GM12878 (cell line): Measurements from ENCODE around the gene FSIP1. TPM values are rescaled to one million over a fixed set of nuclear protein-coding genes. Genes with fewer than 3 reads are reported as not detected.

Experiments
- ATAC-seq: fragments of 200-7000 bp; cut with Tn5 transposase; 3 replicates; pipeline ENCODE4 v1.9.1; 2020; ENCODE audit warnings: mild to moderate bottlenecking, moderate library complexity
- BruUV-seq: library from RNA; stranded (reverse); fragments of 400-500 nt; replicated peaks from 2 replicates; lab custom pipeline; 2021; lab: Mats Ljungman, UMichigan
- CTCF ChIA-PET: fragments of 300-600 bp; sonication (Branson Sonifier 250); formaldehyde crosslinking; extraction: SDS; loops from one replicate; lab custom pipeline; 2021; ENCODE audit warnings: inconsistent platforms; lab: Yijun Ruan, JAX
- POLR2A ChIA-PET: fragments of 350-600 bp; formaldehyde crosslinking; extraction: SDS; loops from one replicate; lab custom pipeline; 2021; ENCODE audit warnings: inconsistent platforms; lab: Charles Lee
- RAD21 ChIA-PET: fragments of 300-600 bp; sonication (Branson Sonifier 250); formaldehyde crosslinking; loops from one replicate; lab custom pipeline; 2023; ENCODE audit warnings: antibody characterized with exemption; ENCODE audit not compliant: unreplicated experiment; lab: Charles Lee
- SMC1A ChIA-PET: fragments of 300-600 bp; sonication (Branson Sonifier 250); formaldehyde crosslinking; loops from one replicate; lab custom pipeline; 2023; ENCODE audit not compliant: unreplicated experiment, uncharacterized antibody; lab: Charles Lee
- DNase-seq: peaks from one replicate; pipeline ENCODE4 v3.0.0-alpha.2; 2011; ENCODE audit warnings: low read depth, low spot score
- FAIRE-seq: peaks from 3 replicates; lab custom pipeline; 2011; peaks lifted over from hg19 to GRCh38; lab: Jason Lieb, UNC
- H2AFZ ChIP-seq: 2 replicates; pipeline ENCODE4 v1.6.0; 2011; ENCODE audit warnings: low read depth, low read length, control low read depth; ENCODE audit not compliant: control insufficient read depth
- H3K27ac ChIP-seq: 2 replicates; pipeline ENCODE4 v1.5.1; 2011; ENCODE audit warnings: control low read depth; ENCODE audit not compliant: control insufficient read depth, insufficient read depth
- H3K27me3 ChIP-seq, 2 experiments: replicated peaks in 1 of 2; 2 replicates each; pipeline versions ENCODE4 v1.6.0 to v1.6.1; 2011; ENCODE audit warnings: low read length in 1 of 2; ENCODE audit not compliant: control insufficient read depth in 2 of 2, insufficient read depth in 2 of 2
- H3K36me3 ChIP-seq, 2 experiments: 2 replicates each; pipeline ENCODE4 v1.5.1; 2011; ENCODE audit warnings: low read length in 1 of 2; ENCODE audit not compliant: control insufficient read depth in 2 of 2, insufficient read depth in 2 of 2
- H3K4me1 ChIP-seq: 2 replicates; pipeline ENCODE4 v1.6.1; 2011; ENCODE audit warnings: mild to moderate bottlenecking, low read length, moderate library complexity, mixed read lengths; ENCODE audit not compliant: control insufficient read depth, insufficient read depth
- H3K4me2 ChIP-seq: 2 replicates; pipeline ENCODE4 v1.6.0; 2011; ENCODE audit warnings: control low read depth; ENCODE audit not compliant: control insufficient read depth, insufficient read depth
- H3K4me3 ChIP-seq: fragments of 200-600 bp; sonication (generic); 2 replicates; pipeline ENCODE4 v1.5.1; 2016
- H3K79me2 ChIP-seq: 2 replicates; pipeline ENCODE4 v1.6.0; 2011; ENCODE audit warnings: low read length; ENCODE audit not compliant: control insufficient read depth, insufficient read depth
- H3K9ac ChIP-seq: 2 replicates; pipeline ENCODE4 v1.8.0; 2011; ENCODE audit warnings: low read length, control low read depth, mixed read lengths; ENCODE audit not compliant: control insufficient read depth, insufficient read depth
- H3K9me3 ChIP-seq: replicated peaks from 3 replicates; pipeline ENCODE4 v1.5.1; 2011; ENCODE audit warnings: mild to moderate bottlenecking, low read length; ENCODE audit not compliant: control insufficient read depth, insufficient read depth
- H4K20me1 ChIP-seq: 2 replicates; pipeline ENCODE4 v1.6.0; 2011; ENCODE audit not compliant: control insufficient read depth, insufficient read depth
- BRCA1 ChIP-seq: IDR thresholded peaks from 2 replicates; pipeline ENCODE4 v1.6.1; 2011; ENCODE audit warnings: low read depth, low read length, improper control_type of control experiment
- DPF2 ChIP-seq: fragments of 450-650 bp; IDR thresholded peaks from 2 replicates; pipeline ENCODE4 v1.6.1; 2017; ENCODE audit warnings: mild to moderate bottlenecking
- ESRRA ChIP-seq: IDR thresholded peaks from 2 replicates; pipeline ENCODE4 v1.6.1; 2012; ENCODE audit warnings: mild to moderate bottlenecking, low read length, improper control_type of control experiment
- ETV6 ChIP-seq, 2 experiments: fragments of 450-650 bp in 1 of 2; IDR thresholded peaks in 1 of 2; conservative IDR thresholded peaks in 1 of 2; 2 replicates each; pipeline ENCODE4 v1.6.1; 2014; ENCODE audit warnings: antibody characterized with exemption in 1 of 2, borderline replicate concordance in 1 of 2, low read depth in 1 of 2, mild to moderate bottlenecking in 1 of 2, moderate library complexity in 1 of 2
- IKZF2 ChIP-seq, 2 experiments: fragments of 450-650 bp; IDR thresholded peaks; 2 replicates each; pipeline ENCODE4 v1.6.1; 2017; ENCODE audit warnings: mild to moderate bottlenecking in 2 of 2, moderate library complexity in 2 of 2
- MEF2A ChIP-seq: IDR thresholded peaks from 2 replicates; pipeline ENCODE4 v1.6.1; 2011; ENCODE audit warnings: low read depth, mild to moderate bottlenecking, low read length, moderate library complexity; ENCODE audit not compliant: insufficient read depth
- MEF2B ChIP-seq: fragments of 450-650 bp; IDR thresholded peaks from 2 replicates; pipeline ENCODE4 v1.6.1; 2018; ENCODE audit warnings: mild to moderate bottlenecking, moderate library complexity; ENCODE audit not compliant: partially characterized antibody, poor library complexity, severe bottlenecking
- RAD21 ChIP-seq: IDR thresholded peaks from 2 replicates; pipeline ENCODE4 v1.6.1; 2011; ENCODE audit warnings: mild to moderate bottlenecking, low read depth, low read length, moderate library complexity; ENCODE audit not compliant: insufficient read depth
- RAD51 ChIP-seq: fragments of 450-650 bp; IDR thresholded peaks from 2 replicates; pipeline ENCODE4 v1.6.1; 2016; ENCODE audit warnings: moderate library complexity, mild to moderate bottlenecking, inconsistent platforms
- RBBP5 ChIP-seq: fragments of 200-600 bp; sonication (generic); conservative IDR thresholded peaks from 2 replicates; pipeline ENCODE4 v1.6.1; 2016
- SIN3A ChIP-seq: IDR thresholded peaks from 2 replicates; pipeline ENCODE4 v1.6.1; 2012; ENCODE audit warnings: low read depth, low read length, improper control_type of control experiment
- STAT3 ChIP-seq: IDR thresholded peaks from 2 replicates; pipeline ENCODE4 v1.6.1; 2011; ENCODE audit warnings: low read depth, low read length, improper control_type of control experiment
- ZBED1 ChIP-seq: IDR thresholded peaks from 2 replicates; pipeline ENCODE4 v1.6.1; 2016; ENCODE audit warnings: borderline replicate concordance
- WGBS: methylation state at CpG from one replicate; pipeline ENCODE4 v1.1.6; 2016; ENCODE audit warnings: low lambda C conversion rate; ENCODE audit not compliant: insufficient replicate concordance, insufficient coverage; ENCODE audit errors: missing lambda C conversion rate; 5-methylcytosine and 5-hydroxymethylcytosine counted together
- in situ Hi-C: fragments of 300-500 bp; cut with MboI; formaldehyde crosslinking; loops from 9 replicates; pipeline ENCODE4 v1.14.3; 2018; ENCODE audit warnings: mixed read lengths
- intact Hi-C: fragments of 100-400 bp; cut with micrococcal nuclease; formaldehyde crosslinking; loops from one replicate; pipeline ENCODE4 v1.14.2; 2022; ENCODE audit not compliant: unreplicated experiment
- polyA plus RNA-seq, 11 experiments: library from polyadenylated mRNA; depleted of rRNA in 4 of 11; unstranded in 6 of 11; stranded (reverse) in 5 of 11; fragments of >200 nt; fragmentation: Nextera tagmentation in 4 of 11; fragmentation: Illumina TruSeq in 1 of 11; extraction: Ambion mirVana in 4 of 11; extraction: Trizol in 1 of 11; gene quantifications; 1 replicate in 1 of 11; 2 replicates in 10 of 11; pipeline versions ENCODE4 v1.2.1 to v1.2.3, GENCODE V29; 2011 to 2016; ENCODE audit warnings: inconsistent platforms in 2 of 11, missing spikeins in 2 of 11, low read depth in 1 of 11
- total RNA-seq, 4 experiments: library from RNA; depleted of rRNA in 3 of 4; stranded (reverse); fragments of >200 nt in 3 of 4; fragmentation: Illumina TruSeq in 1 of 4; extraction: Trizol in 1 of 4; gene quantifications; 2 replicates each; pipeline versions ENCODE4 v1.2.1 to v1.2.3, GENCODE V29; 2013 to 2021
- TF ChIP-seq, protein P1 (sequence below): fragments of 450-650 bp; IDR thresholded peaks from 2 replicates; pipeline ENCODE4 v1.6.1; 2017; ENCODE audit warnings: low read depth, mild to moderate bottlenecking, moderate library complexity
- TF ChIP-seq, protein P2 (sequence below): fragments of 450-650 bp; IDR thresholded peaks from 2 replicates; pipeline ENCODE4 v1.6.1; 2017; ENCODE audit warnings: borderline replicate concordance

Gene FSIP1
- total and polyA plus RNA-seq, 10 of the 15 experiments (the other 5 are each of a cell fraction or from before 2014, with no cell fraction given) = 0.15 to 0.67 (median 0.35) TPM

- TF ChIP-seq, protein P1, sequence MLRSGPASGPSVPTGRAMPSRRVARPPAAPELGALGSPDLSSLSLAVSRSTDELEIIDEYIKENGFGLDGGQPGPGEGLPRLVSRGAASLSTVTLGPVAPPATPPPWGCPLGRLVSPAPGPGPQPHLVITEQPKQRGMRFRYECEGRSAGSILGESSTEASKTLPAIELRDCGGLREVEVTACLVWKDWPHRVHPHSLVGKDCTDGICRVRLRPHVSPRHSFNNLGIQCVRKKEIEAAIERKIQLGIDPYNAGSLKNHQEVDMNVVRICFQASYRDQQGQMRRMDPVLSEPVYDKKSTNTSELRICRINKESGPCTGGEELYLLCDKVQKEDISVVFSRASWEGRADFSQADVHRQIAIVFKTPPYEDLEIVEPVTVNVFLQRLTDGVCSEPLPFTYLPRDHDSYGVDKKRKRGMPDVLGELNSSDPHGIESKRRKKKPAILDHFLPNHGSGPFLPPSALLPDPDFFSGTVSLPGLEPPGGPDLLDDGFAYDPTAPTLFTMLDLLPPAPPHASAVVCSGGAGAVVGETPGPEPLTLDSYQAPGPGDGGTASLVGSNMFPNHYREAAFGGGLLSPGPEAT = no peak
- no peak for TF ChIP-seq ZBED1
Observed at GRCh38 chr15:39598186-39598850, 184.3 kb downstream of the FSIP1 start (continued).

DNA sequence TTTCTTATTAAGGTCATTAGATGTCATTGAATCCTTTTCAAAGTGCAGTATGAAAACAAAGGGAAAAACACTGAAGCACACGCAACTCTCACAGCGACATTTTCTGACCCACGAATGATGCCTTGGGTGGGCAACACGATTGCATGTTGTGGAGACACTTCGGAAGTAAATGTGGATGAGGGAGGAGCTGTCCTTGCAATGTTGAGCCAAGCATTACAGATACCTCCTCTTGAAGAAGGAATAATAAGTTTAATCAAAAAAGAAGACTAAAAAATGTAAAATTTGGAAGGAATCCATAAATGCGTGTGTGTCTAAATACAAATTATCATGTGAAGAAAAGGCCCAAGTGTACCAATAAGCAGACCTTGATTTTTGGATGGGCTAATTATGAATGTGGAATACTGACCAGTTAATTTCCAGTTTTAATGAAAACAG, 184.9 kb downstream of the FSIP1 start:
- ATAC-seq (no peak), FAIRE-seq (no peak), DNase-seq (no peak)
- no peak overlapping the region for H3K4me2 ChIP-seq
- in situ Hi-C loops = loop anchor here (25.0 kb wide), 1 partner anchor 785 kb away; no protein-coding TSS in a partner anchor
- no peaks in the 10 kb centered on the region for H3K36me3 ChIP-seq
- TF ChIP-seq ESRRA = no peak
- TF ChIP-seq MEF2B = no peak
- TF ChIP-seq BRCA1 = no peak
- no peak for TF ChIP-seq STAT3
- no peak for TF ChIP-seq ETV6 (conservative IDR thresholded peaks at IDR 0.05 in 1 of 2, IDR thresholded peaks at IDR 0.05 in 1 of 2; ENCODE audit: borderline replicate concordance in 1 of 2, low read depth in 1 of 2)
- TF ChIP-seq RAD51 = no peak
- TF ChIP-seq, protein P2, sequence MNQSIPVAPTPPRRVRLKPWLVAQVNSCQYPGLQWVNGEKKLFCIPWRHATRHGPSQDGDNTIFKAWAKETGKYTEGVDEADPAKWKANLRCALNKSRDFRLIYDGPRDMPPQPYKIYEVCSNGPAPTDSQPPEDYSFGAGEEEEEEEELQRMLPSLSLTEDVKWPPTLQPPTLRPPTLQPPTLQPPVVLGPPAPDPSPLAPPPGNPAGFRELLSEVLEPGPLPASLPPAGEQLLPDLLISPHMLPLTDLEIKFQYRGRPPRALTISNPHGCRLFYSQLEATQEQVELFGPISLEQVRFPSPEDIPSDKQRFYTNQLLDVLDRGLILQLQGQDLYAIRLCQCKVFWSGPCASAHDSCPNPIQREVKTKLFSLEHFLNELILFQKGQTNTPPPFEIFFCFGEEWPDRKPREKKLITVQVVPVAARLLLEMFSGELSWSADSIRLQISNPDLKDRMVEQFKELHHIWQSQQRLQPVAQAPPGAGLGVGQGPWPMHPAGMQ = no peak
- TF ChIP-seq DPF2 = no peak
- no peak for TF ChIP-seq RAD21
- no peak for TF ChIP-seq SIN3A
- no peak for TF ChIP-seq RBBP5
- TF ChIP-seq IKZF2 (IDR thresholded peaks at IDR 0.05) = no peak
- TF ChIP-seq MEF2A = no peak
- no peaks in the 10 kb centered on the region for H4K20me1 ChIP-seq
- SMC1A ChIA-PET = interaction anchor here (1.4 to 1.9 kb wide), 2 partner anchors 159 to 161 kb away, joined by 5 to 7 read pairs; no protein-coding TSS in a partner anchor
- H3K27me3 ChIP-seq = no peaks in the 10 kb centered on the region; a peak in 1 of 4 replicates
- H3K9me3 ChIP-seq = no peaks in the 10 kb centered on the region
- BruUV-seq = no TSS peak
- H3K27ac ChIP-seq = no peak overlapping the region
- no peaks in the 10 kb centered on the region for H3K79me2 ChIP-seq
- 81% methylated on average over 6 of the region's 6 CpGs for WGBS
- no peaks in the 10 kb centered on the region for H3K4me1 ChIP-seq
- RAD21 ChIA-PET = no interaction called here
- H2AFZ ChIP-seq = no peak overlapping the region
- no peak overlapping the region for H3K4me3 ChIP-seq
- intact Hi-C loops = no loop called here
- CTCF ChIA-PET = interaction anchor here (0.7 kb wide), 1 partner anchor 14 kb away, joined by 3 read pairs; no protein-coding TSS in a partner anchor
- POLR2A ChIA-PET = no interaction called here
- no peak overlapping the region for H3K9ac ChIP-seq
